Measurements from ENCODE around the gene TNFRSF8. TPM values are rescaled to one million over a fixed set of nuclear protein-coding genes. Genes with fewer than 3 reads are reported as not detected.
A peak's percentile ranks its signal among the peaks of the same experiment; 100 is the strongest.

The TNFRSF8 gene
- total RNA-seq, 2 experiments from 2014 or later = 0.14 TPM; not detected in 1

DNA sequence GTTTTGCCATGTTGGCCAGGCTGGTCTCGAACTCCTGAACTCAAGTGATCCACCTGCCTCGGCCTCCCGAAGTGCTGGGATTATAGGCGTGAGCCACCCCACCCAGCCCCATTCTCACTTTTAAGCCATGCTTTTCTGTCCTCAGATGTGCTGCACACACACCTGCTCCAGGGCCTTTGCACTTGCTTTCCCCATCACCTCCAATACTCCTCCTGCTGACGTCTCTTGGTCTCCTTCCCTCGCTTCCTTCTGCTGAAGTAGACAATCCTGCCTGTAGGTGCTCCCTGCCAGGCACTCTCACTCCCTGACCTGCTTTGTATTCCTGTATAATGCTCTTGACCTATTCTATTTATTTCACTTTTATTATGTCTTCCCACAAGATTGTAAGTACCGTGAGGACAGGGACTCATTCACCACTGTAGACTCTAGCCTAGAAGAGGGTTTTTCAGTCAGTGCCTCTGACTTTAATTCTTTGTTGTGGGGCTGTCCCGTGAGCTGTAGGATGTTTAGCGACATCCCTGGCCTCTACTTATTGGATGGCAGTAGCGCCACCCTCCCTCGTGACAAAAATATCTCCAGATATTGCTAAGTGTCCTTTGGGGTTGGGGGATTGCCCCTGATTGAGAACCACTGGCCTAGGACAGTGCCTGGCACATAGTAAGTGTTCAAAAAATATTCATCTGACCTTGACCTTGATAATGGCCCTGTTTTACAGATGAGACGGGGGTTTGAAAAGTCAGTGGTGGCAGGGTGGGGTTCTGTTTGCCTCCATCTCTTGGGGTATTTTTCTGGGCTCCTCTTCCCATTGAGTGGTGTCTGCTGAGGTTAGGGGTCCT is 108.3 kb downstream of the TNFRSF8 start:
- Mint-ChIP-seq H3K4me1 (ENCODE audit: low read depth) (peaks cover 84% of the 10 kb centered on the region), H3K9me3 (no peaks in the 10 kb centered on the region), H3K36me3 (ENCODE audit: low read depth) (peaks cover 45% of the 10 kb centered on the region), H3K27me3 (no peaks in the 10 kb centered on the region), H3K27ac (peak overlapping the region; percentile 96), H3K4me3 (peak overlapping the region; percentile 83)
- H3K36me3 ChIP-seq (ENCODE audit: insufficient read depth, low read length) = peaks cover 33% of the 10 kb centered on the region
- peaks cover 91% of the 10 kb centered on the region for H3K4me1 ChIP-seq (ENCODE audit: insufficient read depth, low read length)
- TF ChIP-seq, protein P1, sequence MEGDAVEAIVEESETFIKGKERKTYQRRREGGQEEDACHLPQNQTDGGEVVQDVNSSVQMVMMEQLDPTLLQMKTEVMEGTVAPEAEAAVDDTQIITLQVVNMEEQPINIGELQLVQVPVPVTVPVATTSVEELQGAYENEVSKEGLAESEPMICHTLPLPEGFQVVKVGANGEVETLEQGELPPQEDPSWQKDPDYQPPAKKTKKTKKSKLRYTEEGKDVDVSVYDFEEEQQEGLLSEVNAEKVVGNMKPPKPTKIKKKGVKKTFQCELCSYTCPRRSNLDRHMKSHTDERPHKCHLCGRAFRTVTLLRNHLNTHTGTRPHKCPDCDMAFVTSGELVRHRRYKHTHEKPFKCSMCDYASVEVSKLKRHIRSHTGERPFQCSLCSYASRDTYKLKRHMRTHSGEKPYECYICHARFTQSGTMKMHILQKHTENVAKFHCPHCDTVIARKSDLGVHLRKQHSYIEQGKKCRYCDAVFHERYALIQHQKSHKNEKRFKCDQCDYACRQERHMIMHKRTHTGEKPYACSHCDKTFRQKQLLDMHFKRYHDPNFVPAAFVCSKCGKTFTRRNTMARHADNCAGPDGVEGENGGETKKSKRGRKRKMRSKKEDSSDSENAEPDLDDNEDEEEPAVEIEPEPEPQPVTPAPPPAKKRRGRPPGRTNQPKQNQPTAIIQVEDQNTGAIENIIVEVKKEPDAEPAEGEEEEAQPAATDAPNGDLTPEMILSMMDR (IDR thresholded peaks at IDR 0.05) = no peak
- H3K9me3 ChIP-seq (ENCODE audit: control insufficient read depth in 1 of 2, insufficient read depth in 1 of 2, low read length in 2 of 2) = no peaks in the 10 kb centered on the region
- ChIA-PET CTCF (interaction anchor here (7.7 kb wide), 1 partner anchor 46 kb away, joined by 41 read pairs; no protein-coding TSS in a partner anchor), POLR2A (interaction anchor here (1.5 to 2.8 kb wide), 3 partner anchors 9 to 22 kb away, joined by 4 to 10 read pairs (median 5); no protein-coding TSS in a partner anchor)
- no peak for ATAC-seq (ENCODE audit: poor library complexity)
- peak in 3 of 14 experiments; percentile 76 to 85 (median 78) for DNase-seq
- peak overlapping the region; percentile 87 to 93 for H3K27ac ChIP-seq (ENCODE audit: low read depth in 1 of 2, low read length in 2 of 2)
- no peaks in the 10 kb centered on the region for H3K27me3 ChIP-seq (ENCODE audit: control insufficient read depth in 1 of 2, insufficient read depth in 2 of 2, low read length in 2 of 2)
- peak overlapping the region; percentile 9 for H3K4me3 ChIP-seq (ENCODE audit: low read length)
- intact Hi-C loops (cut with DNase I, micrococcal nuclease) = loop anchor here in 1 of 2 experiments (2.0 to 10.0 kb wide), 2 partner anchors 13 to 267 kb away; no protein-coding TSS in a partner anchor

DNA sequence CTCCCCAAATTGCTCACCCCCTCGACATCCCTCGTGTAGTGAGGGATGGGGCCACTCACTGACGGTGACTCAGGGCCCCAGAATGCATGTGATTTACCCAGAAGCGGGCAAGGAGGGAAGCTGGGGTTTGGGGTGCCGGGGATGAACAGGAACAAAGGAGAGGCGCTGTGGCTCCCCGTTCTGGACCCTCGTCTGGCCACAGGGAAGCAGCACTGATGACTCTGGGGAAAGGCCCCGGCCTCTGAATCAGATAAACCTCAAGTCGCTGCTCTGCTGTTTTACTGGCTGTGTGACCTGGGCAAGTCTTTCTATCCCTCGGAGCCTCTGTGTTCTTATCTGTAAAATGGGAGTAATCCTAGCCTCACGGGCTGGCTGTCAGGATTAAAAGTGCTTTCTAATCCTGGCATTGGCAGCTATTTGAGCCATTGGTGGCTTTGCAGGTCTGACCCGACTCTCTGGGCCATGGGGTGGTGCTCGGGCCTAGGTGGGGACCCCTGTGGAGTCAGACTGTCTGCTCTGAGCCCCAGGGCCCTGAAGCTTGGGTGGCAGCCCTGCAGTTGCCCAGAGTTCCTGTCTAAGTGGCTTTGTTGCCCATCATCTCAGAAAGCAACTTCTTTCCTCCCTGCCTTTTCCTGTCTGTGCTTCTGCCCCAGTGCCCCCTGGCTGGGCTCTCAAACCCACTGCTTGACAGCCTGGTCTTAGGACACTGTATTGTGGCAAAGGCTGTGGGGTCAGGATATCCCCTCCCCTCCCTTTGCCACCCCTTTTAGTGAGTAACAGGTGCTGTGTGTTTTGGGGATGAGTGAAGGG is 109.1 kb downstream of the TNFRSF8 start:
- Mint-ChIP-seq H3K36me3 (ENCODE audit: low read depth) (peaks cover 44% of the 10 kb centered on the region), H3K9me3 (no peaks in the 10 kb centered on the region), H3K4me1 (ENCODE audit: low read depth) (peaks cover 86% of the 10 kb centered on the region), H3K4me3 (peak overlapping the region; percentile 83), H3K27me3 (no peaks in the 10 kb centered on the region), H3K27ac (peak overlapping the region; percentile 96)
- ATAC-seq (ENCODE audit: poor library complexity) (no peak), DNase-seq (peak in 5 of 14 experiments; percentile 45 to 86 (median 62))
- H3K9me3 ChIP-seq (ENCODE audit: control insufficient read depth in 1 of 2, insufficient read depth in 1 of 2, low read length in 2 of 2) = no peaks in the 10 kb centered on the region
- TF ChIP-seq, protein P1 (IDR thresholded peaks at IDR 0.05) = no peak
- ChIA-PET POLR2A (interaction anchor here (1.0 to 2.8 kb wide), 5 partner anchors 10 to 40 kb away, joined by 4 to 10 read pairs (median 5); no protein-coding TSS in a partner anchor), CTCF (interaction anchor here (7.7 kb wide), 1 partner anchor 47 kb away, joined by 41 read pairs; no protein-coding TSS in a partner anchor)
- intact Hi-C loops (cut with DNase I, micrococcal nuclease) = loop anchor here in 1 of 2 experiments (2.0 to 10.0 kb wide), 2 partner anchors 13 to 267 kb away; no protein-coding TSS in a partner anchor
- H3K27me3 ChIP-seq (ENCODE audit: control insufficient read depth in 1 of 2, insufficient read depth in 2 of 2, low read length in 2 of 2) = no peaks in the 10 kb centered on the region
- peak overlapping the region; percentile 87 to 93 for H3K27ac ChIP-seq (ENCODE audit: low read depth in 1 of 2, low read length in 2 of 2)
- H3K4me3 ChIP-seq (ENCODE audit: low read length) = peak overlapping the region; percentile 9
- peaks cover 36% of the 10 kb centered on the region for H3K36me3 ChIP-seq (ENCODE audit: insufficient read depth, low read length)
- peaks cover 97% of the 10 kb centered on the region for H3K4me1 ChIP-seq (ENCODE audit: insufficient read depth, low read length)

DNA sequence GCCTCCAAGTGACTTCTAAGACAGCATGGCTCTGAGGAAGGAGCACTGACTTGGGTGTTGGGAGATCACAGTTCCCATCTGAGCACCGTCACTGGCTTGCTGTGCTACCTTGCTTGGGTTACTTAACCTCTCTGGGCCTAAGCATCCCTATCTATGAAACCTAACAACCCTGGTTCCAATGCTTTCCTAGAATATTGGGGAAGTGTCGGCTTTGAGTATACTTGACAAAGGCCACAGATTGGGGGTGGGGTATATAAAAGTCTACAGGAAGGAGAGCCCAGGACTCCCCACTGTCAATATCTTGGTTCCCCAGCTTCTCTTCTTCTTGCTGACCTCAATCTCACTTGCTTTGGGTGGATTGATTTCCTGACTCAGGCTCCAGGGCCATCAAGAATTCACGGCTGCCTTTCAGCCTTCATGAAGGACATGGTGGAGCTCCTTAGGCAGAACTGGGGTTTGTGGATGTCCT is 110.0 kb downstream of the TNFRSF8 start:
- Histone ChIP-seq H3K36me3 (ENCODE audit: insufficient read depth, low read length) (peaks cover 36% of the 10 kb centered on the region), H3K27me3 (ENCODE audit: control insufficient read depth in 1 of 2, insufficient read depth in 2 of 2, low read length in 2 of 2) (no peaks in the 10 kb centered on the region), H3K9me3 (ENCODE audit: control insufficient read depth in 1 of 2, insufficient read depth in 1 of 2, low read length in 2 of 2) (no peaks in the 10 kb centered on the region), H3K27ac (ENCODE audit: low read depth in 1 of 2, low read length in 2 of 2) (peak overlapping the region; percentile 87 to 93), H3K4me1 (ENCODE audit: insufficient read depth, low read length) (peaks cover 100% of the 10 kb centered on the region), H3K4me3 (ENCODE audit: low read length) (peak overlapping the region; percentile 9)
- no peaks in the 10 kb centered on the region for H3K27me3 Mint-ChIP-seq
- TF ChIP-seq, protein P1 (IDR thresholded peaks at IDR 0.05) = no peak
- intact Hi-C loops (cut with DNase I, micrococcal nuclease) = loop anchor here in 1 of 2 experiments (2.0 to 10.0 kb wide), 2 partner anchors 14 to 268 kb away; no protein-coding TSS in a partner anchor
- ChIA-PET POLR2A (interaction anchor here (0.8 to 2.8 kb wide), 8 partner anchors 11 to 48 kb away, joined by 4 to 21 read pairs (median 5); no protein-coding TSS in a partner anchor), CTCF (interaction anchor here (1.0 to 7.7 kb wide), 2 partner anchors 48 to 54 kb away, joined by 3 to 41 read pairs; no protein-coding TSS in a partner anchor)
- H3K27ac Mint-ChIP-seq = peak overlapping the region; percentile 96
- H3K9me3 Mint-ChIP-seq = no peaks in the 10 kb centered on the region
- peak in 1 of 14 experiments; percentile 52 for DNase-seq
- peak overlapping the region; percentile 83 for H3K4me3 Mint-ChIP-seq
- ATAC-seq (ENCODE audit: poor library complexity) = no peak
- peaks cover 87% of the 10 kb centered on the region for H3K4me1 Mint-ChIP-seq (ENCODE audit: low read depth)
- H3K36me3 Mint-ChIP-seq (ENCODE audit: low read depth) = peaks cover 37% of the 10 kb centered on the region

Measured in CD4-positive, alpha-beta T cell (primary cell).